HG02885 (cell line): ENCODE results near the gene PROM2.
"Not testable (repeated sequence)": the region's sequence is repeated elsewhere in the genome, so short reads cannot be mapped to it uniquely, and the experiment has no call there.

Experiments
- ATAC-seq: cut with Tn5 transposase; IDR thresholded peaks from one replicate; pipeline ENCODE4 v1.9.1; 2021; ENCODE audit warnings: mild to moderate bottlenecking; ENCODE audit not compliant: unreplicated experiment, poor library complexity

The PROM2 gene

GRCh38 chr2:95268211-95269035, 5.8 kb upstream of the PROM2 start:
- no peak for ATAC-seq

DNA sequence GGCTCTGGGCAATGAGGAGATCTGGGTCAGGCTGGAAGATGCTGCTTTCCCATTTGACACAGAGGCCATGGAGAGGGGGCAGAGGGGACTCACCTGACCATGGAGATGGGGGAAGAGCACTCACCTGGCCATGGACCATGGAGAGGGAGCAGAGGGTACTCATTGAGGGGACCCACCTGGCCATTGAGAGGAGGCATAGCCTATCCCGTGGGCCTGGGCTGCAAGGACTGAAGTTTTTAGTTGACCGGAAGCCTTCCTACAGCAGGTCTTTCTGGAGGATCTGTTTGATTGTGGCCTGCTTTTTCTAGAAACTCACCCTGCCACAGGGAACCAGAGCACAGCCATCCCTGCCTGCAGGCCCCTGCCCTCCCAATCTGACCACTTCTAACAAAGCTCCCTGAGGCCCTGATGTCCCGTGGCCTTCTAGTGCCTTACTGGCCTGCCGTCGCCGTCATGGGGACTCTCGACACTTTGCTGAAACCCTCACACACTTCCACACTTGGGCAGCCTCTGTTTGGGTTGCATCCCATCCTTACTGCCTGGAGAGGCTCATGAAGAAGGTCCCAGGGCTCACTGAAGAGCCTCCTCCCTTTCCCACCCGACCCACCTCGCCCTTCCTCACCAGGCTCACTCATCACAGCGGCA, 5.1 kb upstream of the PROM2 start:
- no peak for ATAC-seq

GRCh38 chr2:95269745-95270144, 4.5 kb upstream of the PROM2 start:
- ATAC-seq: not testable (repeated sequence)

DNA sequence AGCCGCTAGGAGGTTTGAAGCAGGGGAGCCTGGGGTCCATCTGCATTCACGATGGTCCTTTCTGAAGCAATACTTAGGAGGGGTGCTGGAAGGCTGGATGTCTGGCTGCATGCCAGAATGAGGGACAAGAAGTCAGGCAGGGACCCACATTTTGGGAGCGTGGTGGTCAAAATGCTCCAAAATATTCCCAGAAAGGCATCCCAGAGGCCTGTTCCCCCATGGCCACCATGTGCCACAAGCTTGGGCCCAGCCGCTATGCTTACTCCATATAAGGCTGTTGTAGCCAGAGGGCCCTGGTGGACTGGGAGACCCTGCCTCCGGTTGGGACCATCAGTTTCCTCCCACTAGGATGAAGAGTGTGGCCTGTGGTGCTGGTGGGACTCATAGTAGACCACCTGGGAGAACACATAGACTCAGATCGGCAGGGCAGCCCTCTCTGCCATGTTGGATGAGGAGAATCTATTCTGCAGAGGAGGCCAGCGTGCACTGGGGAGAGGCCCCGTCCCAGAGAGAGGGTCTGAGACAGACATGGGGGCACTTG, 3.6 kb upstream of the PROM2 start:
- ATAC-seq: no peak

- no peak for ATAC-seq
These were observed 2.8 kb upstream of the PROM2 start for GRCh38 chr2:95271381-95271971.

GRCh38 chr2:95272299-95272751, 1.9 kb upstream of the PROM2 start:
- ATAC-seq: no peak

GRCh38 chr2:95272781-95273180, 1.5 kb upstream of the PROM2 start:
- ATAC-seq: no peak

DNA sequence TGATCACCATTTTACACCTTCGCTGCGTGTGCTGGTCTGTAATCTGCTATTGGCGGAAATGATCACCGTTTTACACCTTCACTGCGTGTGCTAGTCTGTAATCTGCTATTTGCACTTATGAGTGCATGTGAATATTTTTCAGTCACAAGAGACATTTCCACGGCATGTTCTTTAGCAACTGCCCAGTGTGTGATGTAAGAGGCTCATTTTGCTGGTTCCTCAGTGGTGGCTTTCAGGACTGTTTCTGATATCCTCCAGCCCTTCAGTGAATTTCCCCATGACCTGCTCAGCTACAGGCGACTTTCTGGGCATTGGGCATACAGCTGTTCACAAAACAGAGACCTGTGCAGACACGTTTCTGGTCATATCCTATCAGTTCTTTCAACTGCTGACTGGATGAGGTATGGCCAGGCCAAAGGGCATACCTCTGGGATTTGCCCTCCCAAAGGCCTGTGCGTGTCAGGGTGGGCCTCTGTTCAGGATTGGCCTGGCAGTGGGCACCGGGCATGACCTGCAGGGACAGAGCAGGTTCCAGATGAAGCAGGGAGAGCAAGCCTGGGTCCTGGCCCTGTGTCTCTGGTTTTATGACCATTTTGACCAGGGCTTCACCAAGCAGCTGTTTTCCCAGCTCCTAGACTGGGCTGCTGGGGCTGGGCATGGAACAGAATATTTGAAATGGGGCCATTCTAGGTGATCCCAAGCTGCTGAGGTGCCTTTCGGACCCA, 521 bp upstream of the PROM2 start:
- ATAC-seq: no peak

GRCh38 chr2:95275151-95275515, 884 bp downstream of the PROM2 start:
- ATAC-seq: no peak

- no peak for ATAC-seq
These were observed 1.5 kb downstream of the PROM2 start for GRCh38 chr2:95275601-95276243.

GRCh38 chr2:95276244-95276887, 2.1 kb downstream of the PROM2 start:
- no peak for ATAC-seq

- ATAC-seq: no peak
These were observed 2.6 kb downstream of the PROM2 start for GRCh38 chr2:95276888-95277245.

- ATAC-seq: no peak
These were observed 3.1 kb downstream of the PROM2 start for GRCh38 chr2:95277246-95277906.

- no peak for ATAC-seq
These were observed 3.8 kb downstream of the PROM2 start for GRCh38 chr2:95278051-95278471.

DNA sequence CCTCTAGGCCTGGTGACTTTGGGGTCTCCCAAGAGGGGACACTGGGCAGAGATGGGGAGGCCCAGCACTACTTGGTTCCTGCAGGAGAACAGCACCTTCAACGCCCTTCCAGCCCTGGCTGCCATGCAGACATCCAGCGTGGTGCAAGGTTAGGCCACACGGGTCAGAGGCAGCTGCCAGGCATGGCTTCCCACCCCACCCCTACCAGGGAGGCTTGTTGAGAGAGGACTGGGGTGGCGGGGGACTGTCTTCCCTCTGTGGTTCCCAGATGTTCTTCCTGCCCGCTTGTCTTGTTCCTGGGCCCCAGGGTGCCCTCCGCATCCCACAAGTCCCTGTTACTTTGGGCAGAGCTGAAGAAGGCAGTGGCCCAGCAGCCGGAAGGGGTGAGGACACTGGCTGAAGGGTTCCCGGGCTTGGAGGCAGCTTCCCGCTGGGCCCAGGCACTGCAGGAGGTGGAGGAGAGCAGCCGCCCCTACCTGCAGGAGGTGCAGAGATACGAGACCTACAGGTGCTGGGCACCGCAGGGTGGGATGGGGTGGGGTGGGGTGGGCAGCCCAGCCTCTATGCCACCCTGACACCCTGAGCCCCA, 4.5 kb downstream of the PROM2 start:
- no peak for ATAC-seq

- no peak for ATAC-seq
These were observed 5.3 kb downstream of the PROM2 start for GRCh38 chr2:95279435-95280035.

- ATAC-seq: no peak
These were observed 6.8 kb downstream of the PROM2 start for GRCh38 chr2:95281071-95281470.

DNA sequence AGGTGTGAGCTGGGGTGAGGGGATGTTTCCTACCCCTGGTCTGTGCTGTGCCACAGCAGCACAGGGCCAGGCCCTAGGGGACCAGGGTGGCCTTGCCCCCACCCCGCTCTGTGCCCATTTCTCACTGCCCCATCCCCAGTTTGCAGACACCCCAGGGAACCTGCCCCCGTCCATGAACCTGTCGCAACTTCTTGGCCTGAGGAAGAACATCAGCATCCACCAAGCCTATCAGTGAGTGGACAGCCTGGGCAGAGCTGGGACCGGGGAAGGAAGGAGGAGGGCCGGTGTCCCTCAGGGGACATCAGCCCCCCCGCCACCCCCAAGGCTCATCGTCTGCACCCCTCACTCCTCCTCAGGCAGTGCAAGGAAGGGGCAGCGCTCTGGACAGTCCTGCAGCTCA, 7.5 kb downstream of the PROM2 start:
- no peak for ATAC-seq
